HG02571 (cell line): ENCODE results near the gene SIRPG.
"Not testable (repeated sequence)": the region's sequence is repeated elsewhere in the genome, so short reads cannot be mapped to it uniquely, and the experiment has no call there.

Source experiments
- ATAC-seq: cut with Tn5 transposase; IDR thresholded peaks from one replicate; pipeline ENCODE4 v1.9.1; 2021; ENCODE audit warnings: mild to moderate bottlenecking, moderate library complexity; ENCODE audit not compliant: unreplicated experiment

The SIRPG gene

DNA sequence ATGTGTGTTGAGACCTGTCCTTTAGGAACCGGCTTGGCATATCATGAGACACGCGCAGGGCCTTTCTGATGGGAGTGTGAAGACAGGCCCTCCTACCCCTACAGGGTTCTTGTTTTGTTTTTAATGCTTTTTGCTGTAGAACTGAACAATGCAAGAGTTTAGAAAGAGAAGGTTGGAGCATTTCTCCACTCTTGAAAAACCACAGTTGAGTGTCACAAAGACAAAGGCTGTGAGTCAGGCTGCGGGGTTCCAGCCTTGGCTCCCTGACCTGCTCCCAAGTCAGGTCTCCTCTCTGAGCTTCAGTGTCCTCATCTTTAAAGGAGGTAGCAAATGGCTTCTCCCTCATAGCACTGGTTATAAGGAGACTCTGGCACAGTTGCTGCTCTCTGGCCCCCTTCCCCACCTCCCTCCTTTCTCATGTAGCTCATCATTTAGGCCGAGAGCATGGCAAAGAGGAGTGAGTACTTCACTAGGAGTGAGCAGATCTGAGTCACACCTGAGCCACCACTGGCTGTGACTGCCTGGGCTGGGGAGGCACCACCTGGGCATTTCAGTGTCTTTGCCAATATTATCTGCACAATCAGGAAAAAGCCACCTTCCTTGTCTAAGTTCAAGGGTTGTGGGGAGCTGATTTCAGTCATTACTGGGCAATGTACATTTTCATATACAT, 48.8 kb downstream of the SIRPG start:
- ATAC-seq = not testable (repeated sequence)

DNA sequence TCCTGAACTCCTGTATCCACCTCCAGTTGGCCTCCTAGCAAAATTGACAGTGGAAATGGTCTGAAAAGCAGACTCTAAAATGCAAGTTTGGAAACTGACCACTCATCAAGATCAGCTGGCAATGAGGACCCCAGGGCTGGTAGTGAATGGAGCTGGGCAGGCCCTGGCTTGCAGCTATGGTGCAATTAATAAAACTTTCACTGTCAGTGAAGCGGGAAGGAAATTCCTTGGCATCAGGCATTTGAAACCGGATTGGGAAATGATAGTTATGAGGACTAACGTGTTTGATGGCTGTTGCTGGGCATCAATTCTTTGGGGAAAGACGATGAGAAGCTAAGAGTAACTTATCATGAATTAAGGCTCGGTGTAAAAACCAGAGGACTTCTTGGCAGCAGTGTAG, 56.8 kb downstream of the SIRPG start:
- ATAC-seq = no peak

DNA sequence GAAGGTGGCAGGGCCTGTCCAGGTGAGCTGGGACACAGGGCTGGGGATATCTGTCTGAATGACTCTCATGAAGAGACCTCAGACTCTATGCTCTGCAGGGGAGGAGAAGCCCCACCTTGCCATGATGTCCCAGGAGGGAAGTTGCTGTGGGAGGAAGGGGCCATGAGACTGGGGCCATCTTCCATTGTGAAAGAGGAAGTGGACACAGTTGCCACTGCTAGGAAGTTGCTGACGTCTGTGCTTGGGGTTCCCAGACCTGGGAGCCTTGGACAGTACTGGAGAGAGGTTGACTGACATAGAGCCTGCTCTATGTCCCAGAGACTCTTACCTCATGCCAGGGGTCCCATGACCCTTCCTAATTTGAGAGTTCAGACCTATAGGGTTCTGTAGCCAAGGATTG, 62.2 kb downstream of the SIRPG start:
- ATAC-seq = no peak

DNA sequence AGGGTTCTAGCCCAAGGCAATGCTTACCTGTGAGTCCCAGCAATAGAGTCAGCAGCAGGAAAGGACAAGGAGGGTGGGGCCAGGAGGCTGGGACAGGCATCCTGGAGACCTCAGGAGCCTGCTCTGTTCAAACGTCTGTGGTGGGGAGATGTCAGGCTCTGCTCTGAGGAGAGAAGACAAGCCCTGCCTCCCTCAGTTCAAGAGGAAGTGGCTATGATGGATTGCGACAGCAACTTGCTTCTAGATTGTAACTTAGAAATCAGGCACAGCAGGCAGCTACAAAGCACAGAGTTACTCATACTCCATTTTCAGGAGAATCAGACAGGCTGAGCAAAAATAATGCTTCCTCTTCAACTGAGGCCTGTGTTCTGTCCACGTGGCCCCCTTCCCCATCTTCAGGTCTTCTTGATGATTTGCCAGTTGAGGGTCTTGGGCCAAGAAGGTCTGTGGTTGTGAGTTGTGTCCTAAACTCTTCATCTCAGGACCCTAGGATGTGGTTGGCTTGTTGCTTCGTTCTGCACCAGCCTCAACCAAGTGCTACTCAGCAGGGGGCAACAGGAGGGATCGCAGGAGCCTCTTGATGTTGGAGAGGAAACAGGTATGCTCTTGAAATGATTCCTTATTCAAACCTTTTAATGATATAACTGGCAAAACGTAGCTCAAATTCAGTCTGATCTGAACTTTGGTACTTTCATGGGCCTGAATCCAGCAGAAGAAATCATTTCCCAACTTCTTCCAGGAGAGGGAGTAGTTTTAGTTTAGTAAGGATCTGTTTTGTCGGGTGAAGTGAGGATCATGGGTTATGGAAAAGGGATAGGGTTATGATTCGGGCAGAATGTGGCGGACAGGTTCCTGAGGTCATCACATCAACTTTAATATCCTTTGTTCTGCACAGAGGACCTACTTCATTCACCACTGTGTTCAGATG, 68.8 kb downstream of the SIRPG start:
- ATAC-seq = no peak

DNA sequence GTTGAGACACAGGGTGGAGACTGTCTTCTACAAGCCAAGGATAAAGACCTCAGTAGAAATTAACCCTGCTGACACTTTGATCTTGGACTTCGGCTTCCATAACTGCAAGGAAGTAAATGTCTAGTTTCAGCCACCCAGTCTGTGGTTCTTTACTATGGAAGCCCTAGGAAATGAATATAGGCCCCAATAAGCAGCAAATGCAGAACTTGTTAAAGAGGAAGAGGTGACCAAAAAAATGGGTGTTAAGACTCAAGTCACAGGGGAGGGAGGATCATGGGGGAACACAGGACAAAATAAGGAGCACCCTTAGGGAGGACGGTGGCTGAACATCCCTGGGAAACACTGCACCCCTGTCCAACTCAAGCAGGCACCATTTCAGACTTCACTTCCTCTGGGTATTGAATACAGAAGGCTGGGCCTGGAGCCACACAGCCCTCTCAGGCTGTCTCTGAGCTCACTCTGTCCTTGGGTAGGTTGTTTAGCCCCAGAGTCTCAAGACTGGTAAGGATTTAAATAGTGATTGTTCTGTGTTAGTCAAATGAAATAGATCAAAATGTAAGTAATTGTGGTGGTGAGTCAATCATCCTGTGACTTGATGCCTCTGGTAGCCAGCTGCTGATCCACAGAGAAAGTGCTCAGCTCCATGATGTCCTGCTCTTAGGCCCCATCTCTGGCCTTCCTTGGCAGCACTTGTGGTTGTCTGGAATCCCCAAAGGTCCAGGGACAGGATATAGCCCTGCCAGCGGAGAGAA, 69.6 kb downstream of the SIRPG start:
- no peak for ATAC-seq

DNA sequence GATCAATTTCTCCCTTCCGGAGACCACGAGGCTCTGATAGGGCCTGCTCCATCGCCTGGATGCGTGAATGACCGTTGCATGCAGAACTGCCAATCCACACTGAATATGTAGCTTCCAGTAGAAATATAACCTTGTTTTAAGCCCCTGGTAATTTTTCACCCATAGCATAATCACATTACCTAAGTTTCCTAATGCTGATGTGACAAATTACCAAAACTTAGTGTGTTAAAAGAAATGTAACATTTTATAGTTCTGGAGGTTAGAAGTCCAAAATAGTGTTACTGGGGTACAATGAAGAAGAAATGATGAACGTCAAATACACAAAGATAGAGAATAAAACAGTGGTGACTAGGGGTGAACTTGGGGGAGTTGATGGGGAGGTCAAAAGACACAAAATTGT, 78.1 kb downstream of the SIRPG start:
- no peak for ATAC-seq
